ENCODE results near the gene ILDR1.

DNA sequence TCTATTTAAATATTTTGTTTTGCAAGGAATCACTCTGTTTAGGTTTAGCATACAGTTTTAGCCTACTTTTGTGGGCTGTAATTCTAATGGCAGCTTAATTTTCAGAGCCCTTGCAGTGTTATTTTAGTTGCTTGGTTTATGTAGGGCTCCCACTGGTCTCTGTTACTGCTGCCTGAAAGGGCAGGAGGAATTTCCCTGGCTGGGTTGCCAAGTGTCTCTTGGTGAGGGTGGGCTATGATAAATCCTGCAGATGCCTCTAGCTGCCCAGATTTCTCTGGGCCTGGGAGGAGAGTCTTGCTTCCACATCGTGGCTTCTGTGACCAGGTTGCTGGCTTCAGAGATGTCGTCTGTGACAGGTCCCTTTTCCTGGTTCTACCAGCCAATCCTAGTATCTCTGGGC, 36.2 kb downstream of the ILDR1 start:
- no peak for TF ChIP-seq TAF1 (IDR thresholded peaks at IDR 0.05; ENCODE audit: low read depth)
- TF ChIP-seq POLR2AphosphoS5 (IDR thresholded peaks at IDR 0.05) = no peak
- TF ChIP-seq, protein P1, sequence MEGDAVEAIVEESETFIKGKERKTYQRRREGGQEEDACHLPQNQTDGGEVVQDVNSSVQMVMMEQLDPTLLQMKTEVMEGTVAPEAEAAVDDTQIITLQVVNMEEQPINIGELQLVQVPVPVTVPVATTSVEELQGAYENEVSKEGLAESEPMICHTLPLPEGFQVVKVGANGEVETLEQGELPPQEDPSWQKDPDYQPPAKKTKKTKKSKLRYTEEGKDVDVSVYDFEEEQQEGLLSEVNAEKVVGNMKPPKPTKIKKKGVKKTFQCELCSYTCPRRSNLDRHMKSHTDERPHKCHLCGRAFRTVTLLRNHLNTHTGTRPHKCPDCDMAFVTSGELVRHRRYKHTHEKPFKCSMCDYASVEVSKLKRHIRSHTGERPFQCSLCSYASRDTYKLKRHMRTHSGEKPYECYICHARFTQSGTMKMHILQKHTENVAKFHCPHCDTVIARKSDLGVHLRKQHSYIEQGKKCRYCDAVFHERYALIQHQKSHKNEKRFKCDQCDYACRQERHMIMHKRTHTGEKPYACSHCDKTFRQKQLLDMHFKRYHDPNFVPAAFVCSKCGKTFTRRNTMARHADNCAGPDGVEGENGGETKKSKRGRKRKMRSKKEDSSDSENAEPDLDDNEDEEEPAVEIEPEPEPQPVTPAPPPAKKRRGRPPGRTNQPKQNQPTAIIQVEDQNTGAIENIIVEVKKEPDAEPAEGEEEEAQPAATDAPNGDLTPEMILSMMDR (IDR thresholded peaks at IDR 0.05; ENCODE audit: poor library complexity, severe bottlenecking) = no peak

All from neural cell (in vitro differentiated cells).